Renal cortical epithelial cell (primary cell): Measurements from ENCODE around the gene PPARD. TPM values are rescaled to one million over a fixed set of nuclear protein-coding genes. Genes with fewer than 3 reads are reported as not detected.

ENCODE experiments used
- DNase-seq: peaks from one replicate; pipeline ENCODE4 v3.0.0-alpha.2; 2011; ENCODE audit warnings: low read depth
- total RNA-seq: library from RNA; depleted of rRNA; stranded (reverse); fragments of >200 nt; gene quantifications from 2 replicates; pipeline ENCODE4 v1.2.3, GENCODE V29; 2014

Gene PPARD
- total RNA-seq, 1 donor from 2014 or later = 14.3 TPM

GRCh38 chr6:35354361-35355135, 12.2 kb downstream of the PPARD start:
- peak; percentile 60 for DNase-seq

DNA sequence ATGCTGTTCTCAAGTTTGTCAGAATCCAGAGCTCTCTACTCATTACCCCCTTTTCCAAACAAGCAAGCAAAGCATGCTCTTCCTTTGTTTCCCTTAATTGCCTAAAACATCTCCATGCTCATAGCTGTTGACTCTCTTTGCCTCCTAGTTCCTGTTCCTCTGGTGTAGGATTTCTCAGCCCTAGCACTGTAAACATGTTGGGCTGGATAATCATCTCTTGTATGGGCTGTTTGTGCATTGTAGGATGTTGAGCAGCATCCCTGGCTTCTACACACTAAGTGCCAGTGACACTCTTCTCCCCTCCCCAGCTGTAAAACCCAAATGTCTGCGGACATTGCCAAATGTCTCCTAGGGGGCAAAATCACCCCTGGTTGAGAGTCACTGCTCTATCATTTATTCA, 14.0 kb downstream of the PPARD start:
- no peak for DNase-seq

DNA sequence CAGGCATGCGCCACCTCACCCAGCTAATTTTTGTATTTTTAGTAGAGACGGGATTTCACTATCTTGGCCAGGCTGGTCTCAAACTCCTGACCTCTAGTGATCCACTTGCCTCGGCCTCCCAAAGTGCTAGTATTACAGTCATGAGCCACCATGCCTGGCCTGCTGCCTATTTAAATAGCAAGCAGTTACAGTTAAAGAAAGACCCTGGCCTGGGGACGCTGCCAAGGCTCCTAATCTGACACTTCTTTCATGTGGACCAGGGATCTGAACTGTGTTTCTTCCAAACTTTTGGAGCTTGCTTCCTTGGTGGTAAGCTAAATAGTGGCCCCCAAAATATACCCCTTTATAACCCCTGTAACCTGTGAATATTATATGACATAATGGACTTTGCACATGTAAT, 15.3 kb downstream of the PPARD start:
- no peak for DNase-seq

- no peak for DNase-seq
Measured at GRCh38 chr6:35358086-35358485, 15.7 kb downstream of the PPARD start.

GRCh38 chr6:35359346-35359743, 17.0 kb downstream of the PPARD start:
- DNase-seq = no peak

GRCh38 chr6:35359744-35360348, 17.5 kb downstream of the PPARD start:
- DNase-seq = peak; percentile 97

DNA sequence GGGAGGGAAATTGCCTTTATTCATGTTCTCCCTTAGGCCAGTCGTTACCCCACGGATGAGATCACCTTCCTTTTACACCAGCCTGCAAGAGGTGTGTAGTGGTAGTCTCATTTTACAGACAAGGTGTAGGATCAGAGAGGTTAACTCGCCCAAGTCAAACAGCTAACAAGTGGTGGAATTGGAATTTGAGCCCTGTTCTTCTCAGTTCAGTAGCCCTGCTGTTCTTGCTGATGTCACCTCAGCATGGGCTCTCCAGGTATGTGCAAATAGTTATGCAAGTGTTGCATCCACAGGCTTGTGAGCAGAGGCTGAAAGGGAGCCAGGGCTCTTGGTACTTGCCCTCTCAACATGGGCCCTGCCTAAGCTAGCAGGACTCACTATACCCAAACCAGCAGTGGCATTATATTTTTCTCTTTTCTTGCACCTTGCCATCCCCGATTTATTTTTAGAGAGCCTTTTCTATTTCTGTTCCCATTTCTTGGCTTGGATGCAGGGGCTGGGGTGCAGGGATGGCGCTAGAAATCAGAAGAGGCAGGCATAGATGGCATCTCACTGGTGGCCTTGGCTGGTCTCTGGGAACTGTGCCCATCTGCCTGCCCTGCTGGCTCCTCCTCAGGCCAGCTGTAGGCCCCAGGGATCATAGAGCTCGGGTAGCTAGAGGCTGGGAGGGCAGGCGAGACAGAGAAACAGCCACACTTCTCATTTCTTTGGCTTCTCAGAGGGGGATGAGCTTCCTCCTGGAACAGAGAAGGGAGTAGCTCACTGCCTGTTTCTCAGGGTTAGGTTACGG, 18.2 kb downstream of the PPARD start:
- peak; percentile 94 for DNase-seq

DNA sequence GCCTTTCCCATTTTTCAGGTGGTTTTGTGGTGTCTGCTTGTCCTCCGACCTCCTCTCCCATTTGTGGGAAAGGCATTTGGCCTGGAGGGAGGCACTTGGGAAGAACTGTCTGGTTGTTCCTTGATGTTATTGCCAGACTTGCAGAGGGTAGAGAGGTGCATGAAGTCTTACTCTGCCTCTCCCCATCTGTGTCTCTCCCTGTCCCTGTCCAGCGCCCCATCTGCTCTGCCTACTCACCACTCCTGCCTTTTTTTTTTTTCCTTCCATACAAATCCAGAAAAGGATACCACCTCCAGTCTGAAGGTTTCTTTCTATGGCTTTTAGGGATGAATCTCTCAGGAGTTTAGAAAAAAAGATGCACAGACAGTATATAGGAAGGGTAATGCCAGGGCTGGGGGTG, 19.8 kb downstream of the PPARD start:
- no peak for DNase-seq

GRCh38 chr6:35363293-35363750, 21.0 kb downstream of the PPARD start:
- no peak for DNase-seq

- peak; percentile 79 for DNase-seq
Measured at GRCh38 chr6:35365594-35366203, 23.3 kb downstream of the PPARD start.

DNA sequence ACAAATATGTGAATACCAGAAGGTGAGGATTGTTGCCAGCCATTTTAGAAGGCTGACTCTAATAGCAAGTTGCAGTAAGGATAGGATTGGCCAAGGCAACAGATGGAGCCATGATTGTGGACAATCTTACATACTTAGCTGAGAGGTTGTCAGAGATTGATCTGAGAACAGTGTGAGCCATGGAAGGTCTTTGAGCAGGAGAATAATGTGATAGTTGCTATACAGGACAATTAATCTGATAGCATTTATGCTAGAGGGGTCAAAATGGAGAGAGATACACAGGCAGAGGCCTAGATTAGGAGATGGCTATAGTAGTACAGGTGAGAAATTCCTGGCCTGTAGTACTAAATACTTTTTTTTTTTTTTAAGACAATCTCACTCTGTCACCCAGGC, 23.8 kb downstream of the PPARD start:
- DNase-seq = no peak

- no peak for DNase-seq
Measured at GRCh38 chr6:35367646-35368037, 25.3 kb downstream of the PPARD start.

GRCh38 chr6:35368038-35368887, 25.9 kb downstream of the PPARD start:
- DNase-seq = peak; percentile 88

- peak; percentile 97 for DNase-seq
Measured at GRCh38 chr6:35370124-35370741, 27.9 kb downstream of the PPARD start.

DNA sequence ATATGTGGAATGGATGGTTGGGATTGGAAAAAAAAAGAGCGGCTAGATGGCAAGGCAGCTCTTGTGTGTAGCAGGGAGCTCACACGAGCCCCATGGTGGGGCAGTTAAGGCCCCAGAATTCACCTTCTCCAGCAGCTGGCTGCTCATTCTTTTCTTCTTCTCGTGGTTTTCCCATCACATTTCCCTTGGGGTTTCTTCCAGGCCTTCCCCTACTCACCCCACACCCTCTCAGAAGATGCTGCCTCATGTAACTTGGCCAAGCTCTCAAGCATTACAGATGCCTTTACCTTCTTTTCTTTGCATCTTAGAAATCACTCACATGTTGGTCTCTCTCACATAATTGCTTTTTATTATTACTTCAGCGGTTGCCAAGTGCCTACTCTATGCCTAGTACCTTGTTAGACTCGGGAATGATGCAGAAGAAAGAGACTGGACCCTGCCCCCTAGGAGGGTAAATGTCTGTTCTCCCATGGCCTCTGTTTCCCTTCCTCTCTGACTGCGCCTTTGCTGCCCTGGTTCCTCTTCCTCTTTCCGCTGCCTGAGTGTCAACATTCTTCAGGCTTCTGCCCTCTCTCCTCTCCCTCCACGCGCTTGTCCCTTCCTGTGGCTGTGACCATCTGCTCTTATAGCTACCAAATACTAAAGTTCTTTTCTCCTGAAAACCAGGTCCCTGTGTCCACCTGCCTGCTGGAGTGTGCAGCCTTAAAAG, 28.6 kb downstream of the PPARD start:
- no peak for DNase-seq

DNA sequence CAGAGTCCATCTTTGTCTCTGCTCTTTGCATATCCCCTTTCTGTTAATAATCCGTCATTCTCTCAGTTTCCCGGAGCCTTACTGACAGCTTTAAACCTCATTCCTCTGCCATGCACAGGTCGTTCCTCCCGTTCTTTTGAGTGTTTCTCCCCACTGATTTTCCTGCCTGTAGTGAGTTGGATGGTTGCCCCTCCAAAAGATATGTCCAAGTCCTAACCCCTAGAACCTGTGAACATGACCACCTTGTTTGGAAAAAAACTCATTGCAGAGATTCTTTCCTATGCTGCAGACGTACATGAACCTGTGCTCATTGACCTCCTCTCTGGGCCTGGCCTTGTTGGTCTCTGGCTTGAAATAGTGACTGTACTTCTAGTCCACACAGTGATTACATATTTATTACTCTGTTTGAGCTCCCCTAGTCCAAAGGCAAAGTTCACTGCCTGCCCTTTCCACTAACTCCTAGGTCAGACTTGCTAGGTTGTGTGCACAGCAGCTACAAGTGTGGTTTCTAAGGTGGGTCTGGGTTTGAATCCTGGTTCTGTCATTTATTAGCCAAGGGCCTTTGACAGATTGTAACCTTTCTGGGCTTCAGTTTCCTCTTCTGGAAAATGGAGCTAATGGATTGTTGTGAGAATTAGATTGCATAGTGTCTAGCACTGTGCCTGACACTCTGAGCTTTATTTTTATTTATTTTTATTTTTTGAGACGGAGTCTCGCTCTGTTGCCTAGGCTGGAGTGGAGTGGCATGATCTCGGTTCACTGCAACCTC, 29.3 kb downstream of the PPARD start:
- no peak for DNase-seq

- DNase-seq = no peak
Measured at GRCh38 chr6:35372633-35373032, 30.3 kb downstream of the PPARD start.

GRCh38 chr6:35376281-35376680, 33.9 kb downstream of the PPARD start:
- no peak for DNase-seq

- DNase-seq = no peak
Measured at GRCh38 chr6:35377002-35377401, 34.6 kb downstream of the PPARD start.
